GM19397 (cell line): Measurements from ENCODE around the gene SIK1.
A peak's percentile ranks its signal among the peaks of the same experiment; 100 is the strongest.
"Not testable (repeated sequence)": the region's sequence is repeated elsewhere in the genome, so short reads cannot be mapped to it uniquely, and the experiment has no call there.

Experiments used
- ATAC-seq: cut with Tn5 transposase; IDR thresholded peaks from one replicate; pipeline ENCODE4 v1.9.1; 2021; ENCODE audit warnings: mild to moderate bottlenecking, moderate library complexity; ENCODE audit not compliant: unreplicated experiment

The SIK1 gene

GRCh38 chr21:43440835-43441727 is 14.2 kb upstream of the SIK1 start:
- ATAC-seq = not testable (repeated sequence)

- ATAC-seq = not testable (repeated sequence)
These were observed 12.6 kb upstream of the SIK1 start for GRCh38 chr21:43439316-43440075.

GRCh38 chr21:43436272-43436671 is 9.3 kb upstream of the SIK1 start:
- not testable (repeated sequence) for ATAC-seq

GRCh38 chr21:43433340-43434136 is 6.6 kb upstream of the SIK1 start:
- not testable (repeated sequence) for ATAC-seq

- ATAC-seq = peak; percentile 36
These were observed 4.0 kb upstream of the SIK1 start for GRCh38 chr21:43430830-43431416.

GRCh38 chr21:43428964-43429363 is 2.0 kb upstream of the SIK1 start:
- ATAC-seq = not testable (repeated sequence)

GRCh38 chr21:43427242-43427559 is 270 bp upstream of the SIK1 start:
- peak; percentile 64 for ATAC-seq

GRCh38 chr21:43426004-43426403 is 927 bp downstream of the SIK1 start:
- ATAC-seq = not testable (repeated sequence)

- ATAC-seq = not testable (repeated sequence)
These were observed 7.5 kb downstream of the SIK1 start for GRCh38 chr21:43419475-43419874.

- ATAC-seq = not testable (repeated sequence)
These were observed 12.4 kb downstream of the SIK1 start for GRCh38 chr21:43414576-43414975.

GRCh38 chr21:43412020-43412788 is 14.7 kb downstream of the SIK1 start:
- not testable (repeated sequence) for ATAC-seq

- ATAC-seq = not testable (repeated sequence)
These were observed 16.4 kb downstream of the SIK1 start for GRCh38 chr21:43410456-43411068.

- not testable (repeated sequence) for ATAC-seq
These were observed 19.8 kb downstream of the SIK1 start for GRCh38 chr21:43407139-43407538.

- not testable (repeated sequence) for ATAC-seq
These were observed 22.5 kb downstream of the SIK1 start for GRCh38 chr21:43404450-43404849.

- ATAC-seq = not testable (repeated sequence)
These were observed 23.1 kb downstream of the SIK1 start for GRCh38 chr21:43403651-43404430.

- ATAC-seq = not testable (repeated sequence)
These were observed 25.8 kb downstream of the SIK1 start for GRCh38 chr21:43401125-43401524.

- not testable (repeated sequence) for ATAC-seq
These were observed 27.3 kb downstream of the SIK1 start for GRCh38 chr21:43399595-43400015.

- not testable (repeated sequence) for ATAC-seq
These were observed 27.8 kb downstream of the SIK1 start for GRCh38 chr21:43399136-43399535.

GRCh38 chr21:43398533-43398932 is 28.4 kb downstream of the SIK1 start:
- ATAC-seq = not testable (repeated sequence)
